ENCODE measurements around the gene GNPDA2. TPM values are rescaled to one million over a fixed set of nuclear protein-coding genes. Genes with fewer than 3 reads are reported as not detected.

Gene GNPDA2
- total RNA-seq, 1 donor from 2014 or later = 8.8 TPM

DNA sequence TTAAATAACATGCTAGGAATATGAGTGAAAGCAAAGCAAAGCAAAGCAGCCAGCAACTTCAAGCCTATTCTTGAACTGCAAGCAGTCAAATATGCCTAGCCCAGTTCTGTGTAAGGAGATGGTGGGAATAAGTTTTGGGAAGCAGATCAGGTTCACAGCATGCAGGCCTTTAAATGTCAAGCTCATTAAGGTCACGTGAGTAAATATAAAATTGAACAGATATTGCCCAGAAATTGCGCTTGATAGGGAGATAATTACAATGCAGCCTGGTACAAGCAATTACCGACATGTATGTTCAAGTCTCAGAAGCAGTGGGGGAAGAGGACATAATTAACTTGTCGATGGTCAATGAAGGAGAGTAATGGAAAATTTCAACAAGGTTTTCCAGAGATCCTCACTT, 6.0 kb downstream of the GNPDA2 start:
- H3K4me1 Mint-ChIP-seq (ENCODE audit: low read depth) = peaks cover 9% of the 10 kb centered on the region
- no peaks in the 10 kb centered on the region for H3K36me3 Mint-ChIP-seq (ENCODE audit: insufficient read depth)
- H3K27me3 Mint-ChIP-seq = no peaks in the 10 kb centered on the region
- TF ChIP-seq, protein P1, sequence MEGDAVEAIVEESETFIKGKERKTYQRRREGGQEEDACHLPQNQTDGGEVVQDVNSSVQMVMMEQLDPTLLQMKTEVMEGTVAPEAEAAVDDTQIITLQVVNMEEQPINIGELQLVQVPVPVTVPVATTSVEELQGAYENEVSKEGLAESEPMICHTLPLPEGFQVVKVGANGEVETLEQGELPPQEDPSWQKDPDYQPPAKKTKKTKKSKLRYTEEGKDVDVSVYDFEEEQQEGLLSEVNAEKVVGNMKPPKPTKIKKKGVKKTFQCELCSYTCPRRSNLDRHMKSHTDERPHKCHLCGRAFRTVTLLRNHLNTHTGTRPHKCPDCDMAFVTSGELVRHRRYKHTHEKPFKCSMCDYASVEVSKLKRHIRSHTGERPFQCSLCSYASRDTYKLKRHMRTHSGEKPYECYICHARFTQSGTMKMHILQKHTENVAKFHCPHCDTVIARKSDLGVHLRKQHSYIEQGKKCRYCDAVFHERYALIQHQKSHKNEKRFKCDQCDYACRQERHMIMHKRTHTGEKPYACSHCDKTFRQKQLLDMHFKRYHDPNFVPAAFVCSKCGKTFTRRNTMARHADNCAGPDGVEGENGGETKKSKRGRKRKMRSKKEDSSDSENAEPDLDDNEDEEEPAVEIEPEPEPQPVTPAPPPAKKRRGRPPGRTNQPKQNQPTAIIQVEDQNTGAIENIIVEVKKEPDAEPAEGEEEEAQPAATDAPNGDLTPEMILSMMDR (IDR thresholded peaks at IDR 0.05; ENCODE audit: unreplicated experiment) = no peak
- H3K27ac Mint-ChIP-seq = no peak overlapping the region
- H3K4me3 Mint-ChIP-seq (ENCODE audit: low read depth) = no peak overlapping the region
- no peaks in the 10 kb centered on the region for H3K9me3 Mint-ChIP-seq (ENCODE audit: low read depth)
- no peak for DNase-seq (ENCODE audit: low spot score, unreplicated experiment)

DNA sequence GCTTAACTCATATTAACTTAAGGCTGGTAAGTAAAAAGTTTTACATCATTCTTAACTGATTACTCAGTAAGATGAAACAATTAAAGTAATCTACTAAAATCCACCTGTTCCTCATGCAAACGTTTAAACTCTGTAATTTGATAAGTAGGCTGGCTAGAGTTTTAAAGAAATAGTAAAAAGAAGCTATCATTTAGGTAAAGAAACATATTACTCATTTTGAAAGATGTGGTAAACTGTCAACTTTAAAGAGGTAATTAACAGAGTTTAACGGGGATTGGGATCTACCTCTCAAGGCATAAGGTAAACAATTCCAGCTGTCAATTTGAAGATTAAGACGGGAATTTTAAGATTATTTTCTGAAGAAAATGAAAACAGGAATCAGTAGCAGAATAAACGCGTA, 9.8 kb downstream of the GNPDA2 start:
- H3K27ac Mint-ChIP-seq = no peak overlapping the region
- DNase-seq (ENCODE audit: low spot score, unreplicated experiment) = no peak
- TF ChIP-seq, protein P1 (IDR thresholded peaks at IDR 0.05; ENCODE audit: unreplicated experiment) = no peak
- H3K9me3 Mint-ChIP-seq (ENCODE audit: low read depth) = no peaks in the 10 kb centered on the region
- no peaks in the 10 kb centered on the region for H3K27me3 Mint-ChIP-seq
- peaks cover 4% of the 10 kb centered on the region for H3K4me1 Mint-ChIP-seq (ENCODE audit: low read depth)
- H3K4me3 Mint-ChIP-seq (ENCODE audit: low read depth) = no peak overlapping the region
- peaks cover 1% of the 10 kb centered on the region for H3K36me3 Mint-ChIP-seq (ENCODE audit: insufficient read depth)

DNA sequence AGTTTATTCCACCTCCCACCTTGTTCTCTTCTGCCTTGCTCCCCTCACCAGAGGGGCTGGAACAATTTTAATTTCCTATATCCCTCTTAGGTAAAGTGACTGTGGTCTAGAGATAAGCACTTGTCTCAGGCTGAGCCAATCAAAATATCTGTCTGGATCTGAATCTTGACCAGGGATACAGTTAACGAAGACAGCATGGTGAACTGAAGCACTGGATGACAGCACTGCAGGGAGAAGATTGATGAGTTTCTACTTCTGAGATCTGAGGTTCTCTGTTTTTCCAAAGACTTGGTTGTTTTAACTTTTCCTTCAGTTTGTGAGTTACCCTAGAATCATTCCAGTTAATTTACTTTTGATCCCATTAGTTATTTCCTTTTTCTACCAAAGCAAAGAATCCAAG, 13.2 kb downstream of the GNPDA2 start:
- Mint-ChIP-seq H3K9me3 (ENCODE audit: low read depth) (no peaks in the 10 kb centered on the region), H3K27me3 (no peaks in the 10 kb centered on the region), H3K4me1 (ENCODE audit: low read depth) (peaks cover 4% of the 10 kb centered on the region), H3K4me3 (ENCODE audit: low read depth) (no peak overlapping the region), H3K36me3 (ENCODE audit: insufficient read depth) (peaks cover 1% of the 10 kb centered on the region), H3K27ac (no peak overlapping the region)
- DNase-seq (ENCODE audit: low spot score, unreplicated experiment) = no peak
- TF ChIP-seq, protein P1 (IDR thresholded peaks at IDR 0.05; ENCODE audit: unreplicated experiment) = no peak

DNA sequence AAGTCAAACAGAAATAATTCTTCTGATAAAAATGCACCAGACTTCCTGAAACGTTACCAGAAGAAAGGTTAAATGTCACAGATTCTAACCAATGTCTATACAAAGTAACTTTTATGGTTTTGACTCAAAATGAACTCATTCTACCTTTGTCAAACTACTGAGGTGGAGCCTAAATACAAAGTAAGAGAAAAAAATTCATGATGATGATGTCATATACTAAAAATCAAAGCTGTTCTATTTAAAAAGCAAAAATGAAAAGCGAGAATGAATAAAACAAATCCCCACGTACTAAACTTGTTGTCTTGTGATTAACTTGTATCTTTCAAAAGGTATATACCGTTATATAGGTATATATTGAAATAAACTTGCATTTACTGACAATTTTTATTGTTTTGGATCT, 21.7 kb downstream of the GNPDA2 start:
- H3K27me3 Mint-ChIP-seq = no peaks in the 10 kb centered on the region
- H3K4me3 Mint-ChIP-seq (ENCODE audit: low read depth) = no peak overlapping the region
- TF ChIP-seq, protein P1 (IDR thresholded peaks at IDR 0.05; ENCODE audit: unreplicated experiment) = no peak
- no peak overlapping the region for H3K27ac Mint-ChIP-seq
- DNase-seq (ENCODE audit: low spot score, unreplicated experiment) = no peak
- H3K4me1 Mint-ChIP-seq (ENCODE audit: low read depth) = peaks cover 13% of the 10 kb centered on the region
- peaks cover 10% of the 10 kb centered on the region for H3K36me3 Mint-ChIP-seq (ENCODE audit: insufficient read depth)
- H3K9me3 Mint-ChIP-seq (ENCODE audit: low read depth) = no peaks in the 10 kb centered on the region

DNA sequence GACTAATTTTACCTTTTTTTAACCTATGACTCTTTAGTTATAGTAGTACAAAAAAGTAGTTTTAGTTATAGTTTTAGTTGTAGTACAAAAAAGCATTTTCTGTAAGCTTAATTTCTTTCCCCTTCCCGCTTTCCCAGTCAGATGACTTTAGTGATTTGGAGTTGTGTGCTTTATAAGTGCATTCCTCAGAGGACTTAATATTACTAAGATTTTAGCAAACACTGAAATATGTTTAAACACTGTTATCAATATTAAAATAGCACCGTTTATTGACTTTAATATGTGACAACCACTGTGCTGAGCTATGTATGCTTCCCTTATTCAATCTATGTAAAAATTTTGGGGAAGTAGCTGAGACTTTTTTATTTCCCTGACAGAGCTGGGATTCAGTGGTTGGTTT, 25.3 kb downstream of the GNPDA2 start:
- H3K27ac Mint-ChIP-seq = no peak overlapping the region
- H3K36me3 Mint-ChIP-seq (ENCODE audit: insufficient read depth) = peaks cover 26% of the 10 kb centered on the region
- no peaks in the 10 kb centered on the region for H3K27me3 Mint-ChIP-seq
- no peak overlapping the region for H3K4me3 Mint-ChIP-seq (ENCODE audit: low read depth)
- no peaks in the 10 kb centered on the region for H3K9me3 Mint-ChIP-seq (ENCODE audit: low read depth)
- TF ChIP-seq, protein P1 (IDR thresholded peaks at IDR 0.05; ENCODE audit: unreplicated experiment) = no peak
- peaks cover 13% of the 10 kb centered on the region for H3K4me1 Mint-ChIP-seq (ENCODE audit: low read depth)
- DNase-seq (ENCODE audit: low spot score, unreplicated experiment) = no peak
